ENCODE measurements around the gene MALRD1.

The MALRD1 gene

DNA sequence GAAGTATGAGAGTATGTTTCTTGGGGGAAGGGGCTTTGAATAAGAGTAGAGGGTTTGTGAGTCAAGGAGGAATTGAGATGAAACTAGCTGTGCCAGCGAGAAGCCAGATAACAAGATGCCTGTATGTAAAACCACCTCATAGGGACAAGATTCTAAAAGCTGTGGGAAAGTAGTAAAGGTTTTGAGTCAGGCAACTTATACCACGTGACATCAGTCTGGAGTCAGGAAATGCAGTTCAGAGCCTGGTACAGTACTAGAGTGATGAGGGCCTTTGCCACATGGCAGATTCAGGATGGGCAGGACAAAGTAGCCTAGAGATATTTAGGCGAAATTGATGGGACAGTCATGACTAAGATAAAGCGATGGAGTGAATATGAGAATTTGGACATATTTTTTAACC lies 627.5 kb downstream of the MALRD1 start:
- Histone ChIP-seq H3K27ac (no peak overlapping the region), H3K4me1 (ENCODE audit: low read depth, poor library complexity, severe bottlenecking) (no peaks in the 10 kb centered on the region), H3K36me3 (ENCODE audit: insufficient read depth) (no peaks in the 10 kb centered on the region), H3K9ac (no peak overlapping the region), H3K79me2 (ENCODE audit: insufficient read depth, low read depth) (no peaks in the 10 kb centered on the region), H4K20me1 (ENCODE audit: insufficient read depth) (no peaks in the 10 kb centered on the region), H2AFZ (ENCODE audit: low read depth) (no peak overlapping the region), H3K4me2 (no peak overlapping the region), H3K27me3 (ENCODE audit: insufficient read depth, low read depth) (no peaks in the 10 kb centered on the region), H3K4me3 (IDR thresholded peaks at IDR 0.05; ENCODE audit: insufficient read depth, low read depth, low read length) (no peak overlapping the region)
- TF ChIP-seq, protein P1, sequence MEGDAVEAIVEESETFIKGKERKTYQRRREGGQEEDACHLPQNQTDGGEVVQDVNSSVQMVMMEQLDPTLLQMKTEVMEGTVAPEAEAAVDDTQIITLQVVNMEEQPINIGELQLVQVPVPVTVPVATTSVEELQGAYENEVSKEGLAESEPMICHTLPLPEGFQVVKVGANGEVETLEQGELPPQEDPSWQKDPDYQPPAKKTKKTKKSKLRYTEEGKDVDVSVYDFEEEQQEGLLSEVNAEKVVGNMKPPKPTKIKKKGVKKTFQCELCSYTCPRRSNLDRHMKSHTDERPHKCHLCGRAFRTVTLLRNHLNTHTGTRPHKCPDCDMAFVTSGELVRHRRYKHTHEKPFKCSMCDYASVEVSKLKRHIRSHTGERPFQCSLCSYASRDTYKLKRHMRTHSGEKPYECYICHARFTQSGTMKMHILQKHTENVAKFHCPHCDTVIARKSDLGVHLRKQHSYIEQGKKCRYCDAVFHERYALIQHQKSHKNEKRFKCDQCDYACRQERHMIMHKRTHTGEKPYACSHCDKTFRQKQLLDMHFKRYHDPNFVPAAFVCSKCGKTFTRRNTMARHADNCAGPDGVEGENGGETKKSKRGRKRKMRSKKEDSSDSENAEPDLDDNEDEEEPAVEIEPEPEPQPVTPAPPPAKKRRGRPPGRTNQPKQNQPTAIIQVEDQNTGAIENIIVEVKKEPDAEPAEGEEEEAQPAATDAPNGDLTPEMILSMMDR (conservative IDR thresholded peaks at IDR 0.05; ENCODE audit: low read depth, low read length): no peak

DNA sequence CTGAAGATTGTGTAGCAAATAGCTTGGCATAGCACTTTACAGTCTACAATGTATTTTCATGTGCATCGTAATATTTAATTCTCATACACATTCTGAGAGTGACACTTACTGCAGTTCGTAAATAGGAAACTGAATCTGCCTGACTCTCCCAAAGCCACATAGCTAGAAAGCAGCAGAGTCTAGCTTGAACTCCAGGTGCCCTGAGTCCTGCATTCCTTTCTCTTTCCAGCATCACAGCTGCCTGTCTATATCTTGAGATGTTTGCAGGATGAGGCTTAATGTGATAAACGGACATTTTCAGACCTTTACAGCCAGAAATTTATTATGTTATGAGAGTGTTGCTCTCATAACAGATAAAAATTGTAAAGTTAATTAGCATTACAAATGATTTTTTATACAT lies 634.8 kb downstream of the MALRD1 start:
- H3K9ac ChIP-seq: no peak overlapping the region
- H3K79me2 ChIP-seq (ENCODE audit: insufficient read depth, low read depth): no peaks in the 10 kb centered on the region
- H4K20me1 ChIP-seq (ENCODE audit: insufficient read depth): no peaks in the 10 kb centered on the region
- H3K27ac ChIP-seq: no peak overlapping the region
- no peaks in the 10 kb centered on the region for H3K27me3 ChIP-seq (ENCODE audit: insufficient read depth, low read depth)
- no peak overlapping the region for H3K4me2 ChIP-seq
- no peaks in the 10 kb centered on the region for H3K4me1 ChIP-seq (ENCODE audit: low read depth, poor library complexity, severe bottlenecking)
- no peak overlapping the region for H2AFZ ChIP-seq (ENCODE audit: low read depth)
- H3K4me3 ChIP-seq (IDR thresholded peaks at IDR 0.05; ENCODE audit: insufficient read depth, low read depth, low read length): no peak overlapping the region
- TF ChIP-seq, protein P1 (conservative IDR thresholded peaks at IDR 0.05; ENCODE audit: low read depth, low read length): no peak
- H3K36me3 ChIP-seq (ENCODE audit: insufficient read depth): no peaks in the 10 kb centered on the region

DNA sequence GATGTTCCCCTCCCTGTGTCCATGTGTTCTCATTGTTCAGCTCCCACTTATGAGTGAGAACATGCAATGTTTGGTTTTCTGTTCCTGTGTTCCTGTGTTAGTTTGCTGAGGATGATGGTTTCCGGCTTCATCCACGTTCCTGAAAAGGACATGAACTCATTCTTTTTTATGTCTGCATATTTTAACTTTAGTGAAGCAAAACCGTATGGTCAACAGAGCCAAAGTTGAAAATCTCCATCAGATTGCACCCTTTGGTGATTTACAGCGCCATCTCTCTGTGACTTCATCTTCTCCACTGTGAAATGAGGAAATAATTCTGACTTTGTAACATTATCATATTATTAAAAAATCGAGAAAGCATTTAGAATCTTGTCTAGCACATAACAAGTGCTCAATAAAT lies 635.4 kb downstream of the MALRD1 start:
- H3K79me2 ChIP-seq (ENCODE audit: insufficient read depth, low read depth): no peaks in the 10 kb centered on the region
- no peak overlapping the region for H2AFZ ChIP-seq (ENCODE audit: low read depth)
- H3K4me2 ChIP-seq: no peak overlapping the region
- no peak overlapping the region for H3K9ac ChIP-seq
- TF ChIP-seq, protein P1 (conservative IDR thresholded peaks at IDR 0.05; ENCODE audit: low read depth, low read length): no peak
- no peak overlapping the region for H3K27ac ChIP-seq
- no peaks in the 10 kb centered on the region for H3K4me1 ChIP-seq (ENCODE audit: low read depth, poor library complexity, severe bottlenecking)
- no peaks in the 10 kb centered on the region for H3K36me3 ChIP-seq (ENCODE audit: insufficient read depth)
- no peaks in the 10 kb centered on the region for H3K27me3 ChIP-seq (ENCODE audit: insufficient read depth, low read depth)
- no peaks in the 10 kb centered on the region for H4K20me1 ChIP-seq (ENCODE audit: insufficient read depth)
- no peak overlapping the region for H3K4me3 ChIP-seq (IDR thresholded peaks at IDR 0.05; ENCODE audit: insufficient read depth, low read depth, low read length)

DNA sequence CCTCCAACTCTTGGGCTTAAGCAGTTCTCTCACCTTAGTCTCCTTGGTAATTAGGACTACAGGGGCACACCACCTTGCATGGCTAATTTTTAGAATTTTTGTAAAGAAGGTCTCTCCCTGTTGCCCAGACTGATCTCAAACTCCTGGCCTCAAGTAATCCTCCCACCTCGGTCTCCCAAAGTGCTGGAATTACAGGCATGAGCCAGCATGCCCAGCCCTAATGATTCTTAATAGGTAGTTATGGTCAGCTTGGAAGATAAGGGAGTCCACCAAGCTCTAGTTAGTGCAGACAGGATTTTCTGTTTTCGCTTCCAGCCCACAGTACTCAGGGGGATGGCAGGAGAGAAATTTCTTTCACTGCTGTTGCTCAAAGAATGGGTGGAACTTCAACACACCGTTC lies 639.7 kb downstream of the MALRD1 start:
- Histone ChIP-seq H3K4me2 (no peak overlapping the region), H3K27me3 (ENCODE audit: insufficient read depth, low read depth) (no peaks in the 10 kb centered on the region), H3K9ac (no peak overlapping the region), H3K4me1 (ENCODE audit: low read depth, poor library complexity, severe bottlenecking) (no peaks in the 10 kb centered on the region), H3K4me3 (IDR thresholded peaks at IDR 0.05; ENCODE audit: insufficient read depth, low read depth, low read length) (no peak overlapping the region), H3K79me2 (ENCODE audit: insufficient read depth, low read depth) (no peaks in the 10 kb centered on the region), H2AFZ (ENCODE audit: low read depth) (no peak overlapping the region), H3K27ac (no peak overlapping the region), H3K36me3 (ENCODE audit: insufficient read depth) (no peaks in the 10 kb centered on the region), H4K20me1 (ENCODE audit: insufficient read depth) (no peaks in the 10 kb centered on the region)
- TF ChIP-seq, protein P1 (conservative IDR thresholded peaks at IDR 0.05; ENCODE audit: low read depth, low read length): no peak

Data from KMS-11 (cell line).